ENCODE results near the gene C1orf50. TPM values are rescaled to one million over a fixed set of nuclear protein-coding genes. Genes with fewer than 3 reads are reported as not detected.

Gene C1orf50
- total RNA-seq, 1 experiment from 2014 or later = 5.1 TPM

DNA sequence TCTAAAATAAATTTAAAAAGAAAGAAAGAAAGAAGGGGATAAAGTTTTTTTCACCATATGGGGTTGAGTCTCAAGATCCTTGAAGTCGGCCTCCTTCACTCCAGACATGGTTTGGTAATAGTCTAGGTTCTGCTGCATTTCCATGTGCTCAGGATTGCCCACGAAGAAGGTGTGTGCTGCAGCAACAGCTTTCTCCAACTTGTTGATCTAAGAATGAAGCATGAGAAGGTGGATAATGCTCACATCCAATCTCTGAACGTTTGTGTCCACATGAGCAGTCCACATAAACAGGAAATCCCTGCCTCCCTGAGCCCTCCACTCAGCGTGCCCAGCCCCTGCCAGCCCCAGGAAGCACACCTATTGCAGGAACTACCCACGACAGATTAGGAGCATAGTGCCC, 4.8 kb upstream of the C1orf50 start:
- no peak overlapping the region for H3K27ac Mint-ChIP-seq
- no peak for DNase-seq (ENCODE audit: low spot score)
- ChIA-PET POLR2A (no interaction called here), CTCF (no interaction called here)
- H3K36me3 Mint-ChIP-seq = peaks cover 23% of the 10 kb centered on the region
- TF ChIP-seq, protein P1, sequence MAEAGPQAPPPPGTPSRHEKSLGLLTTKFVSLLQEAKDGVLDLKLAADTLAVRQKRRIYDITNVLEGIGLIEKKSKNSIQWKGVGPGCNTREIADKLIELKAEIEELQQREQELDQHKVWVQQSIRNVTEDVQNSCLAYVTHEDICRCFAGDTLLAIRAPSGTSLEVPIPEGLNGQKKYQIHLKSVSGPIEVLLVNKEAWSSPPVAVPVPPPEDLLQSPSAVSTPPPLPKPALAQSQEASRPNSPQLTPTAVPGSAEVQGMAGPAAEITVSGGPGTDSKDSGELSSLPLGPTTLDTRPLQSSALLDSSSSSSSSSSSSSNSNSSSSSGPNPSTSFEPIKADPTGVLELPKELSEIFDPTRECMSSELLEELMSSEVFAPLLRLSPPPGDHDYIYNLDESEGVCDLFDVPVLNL (CRISPR knock-in tag; IDR thresholded peaks at IDR 0.05; ENCODE audit: borderline replicate concordance, low read depth) = no peak
- no peaks in the 10 kb centered on the region; the same call in 1 of the 2 replicates for H3K4me1 Mint-ChIP-seq
- no peaks in the 10 kb centered on the region for H3K9me3 Mint-ChIP-seq
- ATAC-seq = no peak
- H3K27me3 Mint-ChIP-seq (ENCODE audit: low read depth) = no peaks in the 10 kb centered on the region
- H3K4me3 Mint-ChIP-seq = no peak overlapping the region

DNA sequence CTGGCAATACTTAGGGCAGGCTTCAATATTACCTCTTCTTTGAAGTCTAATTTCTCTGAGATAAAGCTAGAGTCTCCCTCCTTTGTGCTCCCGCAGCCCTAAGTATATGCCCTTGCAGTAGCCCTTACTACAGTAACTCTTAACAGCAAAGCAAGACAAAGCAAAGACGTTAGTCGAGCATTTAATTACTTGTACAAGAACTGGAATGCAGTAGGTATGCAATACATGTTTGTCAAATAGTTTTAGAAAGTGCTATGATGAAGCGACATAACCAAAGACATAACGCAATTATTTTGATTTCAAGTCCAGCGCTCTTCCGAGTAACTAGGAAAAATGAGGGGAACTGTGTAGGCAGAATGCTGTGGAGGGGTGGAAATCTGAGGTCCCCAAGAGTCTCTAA, 1.8 kb upstream of the C1orf50 start:
- ChIA-PET POLR2A (interaction anchor here (0.9 to 2.9 kb wide), 3 partner anchors 8 to 431 kb away, joined by 3 to 9 read pairs (median 9); partner anchors contain the start of gene YBX1), CTCF (interaction anchor here (0.9 to 3.7 kb wide), 16 partner anchors 8 to 308 kb away, joined by 3 to 42 read pairs (median 9); partner anchors contain the start of genes CCDC30, CLDN19, ERMAP and ZNF691)
- Mint-ChIP-seq H3K9me3 (no peaks in the 10 kb centered on the region), H3K36me3 (peaks cover 12% of the 10 kb centered on the region), H3K27me3 (ENCODE audit: low read depth) (no peaks in the 10 kb centered on the region), H3K4me3 (no peak overlapping the region), H3K27ac (no peak overlapping the region), H3K4me1 (peaks cover 11% of the 10 kb centered on the region)
- DNase-seq (ENCODE audit: low spot score) (no peak), ATAC-seq (no peak)
- no peak for TF ChIP-seq NR1H2 (CRISPR knock-in tag; IDR thresholded peaks at IDR 0.05)
- no peak for TF ChIP-seq PRRX2 (CRISPR knock-in tag; IDR thresholded peaks at IDR 0.05)
- TF ChIP-seq, protein P2, sequence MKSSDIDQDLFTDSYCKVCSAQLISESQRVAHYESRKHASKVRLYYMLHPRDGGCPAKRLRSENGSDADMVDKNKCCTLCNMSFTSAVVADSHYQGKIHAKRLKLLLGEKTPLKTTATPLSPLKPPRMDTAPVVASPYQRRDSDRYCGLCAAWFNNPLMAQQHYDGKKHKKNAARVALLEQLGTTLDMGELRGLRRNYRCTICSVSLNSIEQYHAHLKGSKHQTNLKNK (CRISPR knock-in tag; IDR thresholded peaks at IDR 0.05) = no peak
- TF ChIP-seq, protein P3, sequence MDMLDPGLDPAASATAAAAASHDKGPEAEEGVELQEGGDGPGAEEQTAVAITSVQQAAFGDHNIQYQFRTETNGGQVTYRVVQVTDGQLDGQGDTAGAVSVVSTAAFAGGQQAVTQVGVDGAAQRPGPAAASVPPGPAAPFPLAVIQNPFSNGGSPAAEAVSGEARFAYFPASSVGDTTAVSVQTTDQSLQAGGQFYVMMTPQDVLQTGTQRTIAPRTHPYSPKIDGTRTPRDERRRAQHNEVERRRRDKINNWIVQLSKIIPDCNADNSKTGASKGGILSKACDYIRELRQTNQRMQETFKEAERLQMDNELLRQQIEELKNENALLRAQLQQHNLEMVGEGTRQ (CRISPR knock-in tag; IDR thresholded peaks at IDR 0.05) = no peak
- TF ChIP-seq, protein P1 (CRISPR knock-in tag; IDR thresholded peaks at IDR 0.05; ENCODE audit: borderline replicate concordance, low read depth) = no peak
- no peak for TF ChIP-seq SMAD3 (CRISPR knock-in tag; IDR thresholded peaks at IDR 0.05; ENCODE audit: borderline replicate concordance)
- no peak for TF ChIP-seq FOXP1 (CRISPR knock-in tag; IDR thresholded peaks at IDR 0.05; ENCODE audit: borderline replicate concordance)
- TF ChIP-seq ZNF317 (CRISPR knock-in tag; IDR thresholded peaks at IDR 0.05; ENCODE audit: borderline replicate concordance, low read depth) = no peak
- TF ChIP-seq RORB (CRISPR knock-in tag; IDR thresholded peaks at IDR 0.05) = no peak
- TF ChIP-seq, protein P4, sequence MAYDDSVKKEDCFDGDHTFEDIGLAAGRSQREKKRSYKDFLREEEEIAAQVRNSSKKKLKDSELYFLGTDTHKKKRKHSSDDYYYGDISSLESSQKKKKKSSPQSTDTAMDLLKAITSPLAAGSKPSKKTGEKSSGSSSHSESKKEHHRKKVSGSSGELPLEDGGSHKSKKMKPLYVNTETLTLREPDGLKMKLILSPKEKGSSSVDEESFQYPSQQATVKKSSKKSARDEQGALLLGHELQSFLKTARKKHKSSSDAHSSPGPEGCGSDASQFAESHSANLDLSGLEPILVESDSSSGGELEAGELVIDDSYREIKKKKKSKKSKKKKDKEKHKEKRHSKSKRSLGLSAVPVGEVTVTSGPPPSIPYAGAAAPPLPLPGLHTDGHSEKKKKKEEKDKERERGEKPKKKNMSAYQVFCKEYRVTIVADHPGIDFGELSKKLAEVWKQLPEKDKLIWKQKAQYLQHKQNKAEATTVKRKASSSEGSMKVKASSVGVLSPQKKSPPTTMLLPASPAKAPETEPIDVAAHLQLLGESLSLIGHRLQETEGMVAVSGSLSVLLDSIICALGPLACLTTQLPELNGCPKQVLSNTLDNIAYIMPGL (CRISPR knock-in tag; IDR thresholded peaks at IDR 0.05) = no peak
- TF ChIP-seq MXD4 (CRISPR knock-in tag; IDR thresholded peaks at IDR 0.05; ENCODE audit: borderline replicate concordance) = no peak
- no peak for TF ChIP-seq FOXJ3 (CRISPR knock-in tag; IDR thresholded peaks at IDR 0.05; ENCODE audit: borderline replicate concordance)
- TF ChIP-seq ESRRA (CRISPR knock-in tag; IDR thresholded peaks at IDR 0.05; ENCODE audit: borderline replicate concordance) = no peak
- no peak for TF ChIP-seq GRHL2 (CRISPR knock-in tag; IDR thresholded peaks at IDR 0.05; ENCODE audit: insufficient replicate concordance, severe bottlenecking)
- TF ChIP-seq, protein P5, sequence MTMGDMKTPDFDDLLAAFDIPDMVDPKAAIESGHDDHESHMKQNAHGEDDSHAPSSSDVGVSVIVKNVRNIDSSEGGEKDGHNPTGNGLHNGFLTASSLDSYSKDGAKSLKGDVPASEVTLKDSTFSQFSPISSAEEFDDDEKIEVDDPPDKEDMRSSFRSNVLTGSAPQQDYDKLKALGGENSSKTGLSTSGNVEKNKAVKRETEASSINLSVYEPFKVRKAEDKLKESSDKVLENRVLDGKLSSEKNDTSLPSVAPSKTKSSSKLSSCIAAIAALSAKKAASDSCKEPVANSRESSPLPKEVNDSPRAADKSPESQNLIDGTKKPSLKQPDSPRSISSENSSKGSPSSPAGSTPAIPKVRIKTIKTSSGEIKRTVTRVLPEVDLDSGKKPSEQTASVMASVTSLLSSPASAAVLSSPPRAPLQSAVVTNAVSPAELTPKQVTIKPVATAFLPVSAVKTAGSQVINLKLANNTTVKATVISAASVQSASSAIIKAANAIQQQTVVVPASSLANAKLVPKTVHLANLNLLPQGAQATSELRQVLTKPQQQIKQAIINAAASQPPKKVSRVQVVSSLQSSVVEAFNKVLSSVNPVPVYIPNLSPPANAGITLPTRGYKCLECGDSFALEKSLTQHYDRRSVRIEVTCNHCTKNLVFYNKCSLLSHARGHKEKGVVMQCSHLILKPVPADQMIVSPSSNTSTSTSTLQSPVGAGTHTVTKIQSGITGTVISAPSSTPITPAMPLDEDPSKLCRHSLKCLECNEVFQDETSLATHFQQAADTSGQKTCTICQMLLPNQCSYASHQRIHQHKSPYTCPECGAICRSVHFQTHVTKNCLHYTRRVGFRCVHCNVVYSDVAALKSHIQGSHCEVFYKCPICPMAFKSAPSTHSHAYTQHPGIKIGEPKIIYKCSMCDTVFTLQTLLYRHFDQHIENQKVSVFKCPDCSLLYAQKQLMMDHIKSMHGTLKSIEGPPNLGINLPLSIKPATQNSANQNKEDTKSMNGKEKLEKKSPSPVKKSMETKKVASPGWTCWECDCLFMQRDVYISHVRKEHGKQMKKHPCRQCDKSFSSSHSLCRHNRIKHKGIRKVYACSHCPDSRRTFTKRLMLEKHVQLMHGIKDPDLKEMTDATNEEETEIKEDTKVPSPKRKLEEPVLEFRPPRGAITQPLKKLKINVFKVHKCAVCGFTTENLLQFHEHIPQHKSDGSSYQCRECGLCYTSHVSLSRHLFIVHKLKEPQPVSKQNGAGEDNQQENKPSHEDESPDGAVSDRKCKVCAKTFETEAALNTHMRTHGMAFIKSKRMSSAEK (CRISPR knock-in tag; IDR thresholded peaks at IDR 0.05; ENCODE audit: borderline replicate concordance) = no peak
- TF ChIP-seq, protein P6, sequence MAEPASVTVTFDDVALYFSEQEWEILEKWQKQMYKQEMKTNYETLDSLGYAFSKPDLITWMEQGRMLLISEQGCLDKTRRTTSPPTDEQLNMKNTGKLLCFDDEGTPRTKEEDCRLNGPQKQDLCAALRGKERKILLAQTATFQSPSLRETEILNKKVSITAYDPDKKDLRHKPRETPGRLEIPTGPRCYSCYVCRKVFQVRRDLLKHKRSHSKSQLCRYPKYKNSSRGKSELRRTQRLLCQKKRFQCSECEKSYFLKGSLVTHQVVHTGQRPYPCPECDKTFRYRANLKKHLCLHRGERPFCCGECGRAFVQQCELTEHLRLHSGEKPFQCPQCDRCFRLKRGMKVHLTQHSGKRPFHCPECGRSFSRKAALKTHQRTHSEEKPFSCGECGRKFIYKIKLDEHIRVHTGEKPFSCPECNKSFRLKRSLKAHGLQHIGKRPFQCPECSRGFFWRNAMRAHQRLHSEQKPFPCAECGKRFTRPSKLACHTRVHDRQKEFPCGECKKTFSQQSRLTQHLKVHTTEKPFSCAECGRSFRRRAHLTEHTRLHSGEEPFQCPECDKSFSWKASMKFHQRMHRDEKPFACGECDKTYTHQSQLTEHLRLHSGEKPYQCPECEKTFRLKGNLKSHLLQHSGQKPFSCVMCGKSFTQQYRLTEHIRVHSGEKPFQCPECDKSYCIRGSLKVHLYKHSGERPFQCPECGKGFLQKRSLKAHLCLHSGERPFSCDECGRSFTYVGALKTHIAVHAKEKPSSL (CRISPR knock-in tag; conservative IDR thresholded peaks at IDR 0.05) = no peak
- TF ChIP-seq OVOL2 (CRISPR knock-in tag; IDR thresholded peaks at IDR 0.05; ENCODE audit: borderline replicate concordance) = no peak
- no peak for TF ChIP-seq SMAD4 (CRISPR knock-in tag; IDR thresholded peaks at IDR 0.05)
- TF ChIP-seq, protein P7, sequence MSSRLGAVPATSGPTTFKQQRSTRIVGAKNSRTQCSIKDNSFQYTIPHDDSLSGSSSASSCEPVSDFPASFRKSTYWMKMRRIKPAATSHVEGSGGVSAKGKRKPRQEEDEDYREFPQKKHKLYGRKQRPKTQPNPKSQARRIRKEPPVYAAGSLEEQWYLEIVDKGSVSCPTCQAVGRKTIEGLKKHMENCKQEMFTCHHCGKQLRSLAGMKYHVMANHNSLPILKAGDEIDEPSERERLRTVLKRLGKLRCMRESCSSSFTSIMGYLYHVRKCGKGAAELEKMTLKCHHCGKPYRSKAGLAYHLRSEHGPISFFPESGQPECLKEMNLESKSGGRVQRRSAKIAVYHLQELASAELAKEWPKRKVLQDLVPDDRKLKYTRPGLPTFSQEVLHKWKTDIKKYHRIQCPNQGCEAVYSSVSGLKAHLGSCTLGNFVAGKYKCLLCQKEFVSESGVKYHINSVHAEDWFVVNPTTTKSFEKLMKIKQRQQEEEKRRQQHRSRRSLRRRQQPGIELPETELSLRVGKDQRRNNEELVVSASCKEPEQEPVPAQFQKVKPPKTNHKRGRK (CRISPR knock-in tag; IDR thresholded peaks at IDR 0.05; ENCODE audit: borderline replicate concordance) = no peak
- no peak for TF ChIP-seq NFE2L1 (CRISPR knock-in tag; IDR thresholded peaks at IDR 0.05)
